ENCODE measurements around the gene TTC24.

DNA sequence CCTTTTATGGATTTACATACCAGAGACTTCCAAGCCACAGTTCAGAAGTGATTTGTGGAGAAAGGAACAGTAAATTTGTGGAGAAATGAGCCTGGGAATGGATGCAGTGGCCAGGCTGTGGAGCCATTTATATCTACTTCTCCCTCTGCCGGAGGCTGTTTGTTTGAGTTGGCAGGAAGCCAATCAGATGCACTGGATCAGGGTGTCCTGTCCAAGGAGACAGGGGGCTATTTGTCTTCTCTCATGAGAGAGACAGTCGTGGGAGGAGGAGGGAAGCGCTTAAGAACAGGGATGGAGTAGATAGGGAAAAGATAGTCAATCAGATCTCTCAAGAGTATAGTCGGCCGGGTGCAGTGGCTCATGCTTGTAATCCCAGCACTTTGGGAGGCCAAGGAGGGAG, 36.9 kb downstream of the TTC24 start:
- TF ChIP-seq, protein P1, sequence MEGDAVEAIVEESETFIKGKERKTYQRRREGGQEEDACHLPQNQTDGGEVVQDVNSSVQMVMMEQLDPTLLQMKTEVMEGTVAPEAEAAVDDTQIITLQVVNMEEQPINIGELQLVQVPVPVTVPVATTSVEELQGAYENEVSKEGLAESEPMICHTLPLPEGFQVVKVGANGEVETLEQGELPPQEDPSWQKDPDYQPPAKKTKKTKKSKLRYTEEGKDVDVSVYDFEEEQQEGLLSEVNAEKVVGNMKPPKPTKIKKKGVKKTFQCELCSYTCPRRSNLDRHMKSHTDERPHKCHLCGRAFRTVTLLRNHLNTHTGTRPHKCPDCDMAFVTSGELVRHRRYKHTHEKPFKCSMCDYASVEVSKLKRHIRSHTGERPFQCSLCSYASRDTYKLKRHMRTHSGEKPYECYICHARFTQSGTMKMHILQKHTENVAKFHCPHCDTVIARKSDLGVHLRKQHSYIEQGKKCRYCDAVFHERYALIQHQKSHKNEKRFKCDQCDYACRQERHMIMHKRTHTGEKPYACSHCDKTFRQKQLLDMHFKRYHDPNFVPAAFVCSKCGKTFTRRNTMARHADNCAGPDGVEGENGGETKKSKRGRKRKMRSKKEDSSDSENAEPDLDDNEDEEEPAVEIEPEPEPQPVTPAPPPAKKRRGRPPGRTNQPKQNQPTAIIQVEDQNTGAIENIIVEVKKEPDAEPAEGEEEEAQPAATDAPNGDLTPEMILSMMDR (IDR thresholded peaks at IDR 0.05; ENCODE audit: poor library complexity) = no peak
- no peak for TF ChIP-seq EZH2 (IDR thresholded peaks at IDR 0.05; ENCODE audit: borderline replicate concordance)
- TF ChIP-seq EZH2phosphoT487 (IDR thresholded peaks at IDR 0.05; ENCODE audit: low read depth, severe bottlenecking, unreplicated experiment) = no peak

Measured in hepatocyte (in vitro differentiated cells).